ENCODE results near the gene CEP131.

CEP131 gene

DNA sequence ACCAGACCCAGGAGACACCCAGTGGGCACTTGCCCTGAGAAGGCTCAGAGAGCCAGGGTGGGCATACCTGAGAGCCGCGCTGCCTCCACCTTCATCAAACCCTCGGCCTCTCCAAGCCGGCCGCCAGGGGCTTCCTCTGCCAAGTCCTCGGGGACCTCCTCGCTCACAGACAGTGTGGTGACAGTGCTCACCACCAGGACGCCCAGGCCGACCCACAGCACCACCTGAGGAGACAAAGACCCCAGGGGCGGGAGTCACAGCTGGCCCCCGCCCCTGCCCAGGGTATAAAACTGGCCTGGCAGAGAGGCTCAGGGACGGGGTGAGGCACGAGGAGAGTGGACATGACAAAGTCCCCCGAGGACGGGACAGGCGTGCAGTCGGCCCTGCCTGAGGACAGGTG, 37.4 kb upstream of the CEP131 start:
- WGBS, 2 experiments (ENCODE audit: insufficient coverage in 2 of 2): 93 to 97% methylated on average over 14 to 17 of the region's 17 CpGs
- Histone ChIP-seq H3K27ac (ENCODE audit: low read depth, low read length, severe bottlenecking) (no peak overlapping the region), H3K4me3 (ENCODE audit: extremely low read depth, insufficient read depth, low read length, poor library complexity, severe bottlenecking) (no peak overlapping the region), H3K36me3 (ENCODE audit: control insufficient read depth, insufficient read depth, low read length) (peaks cover 38% of the 10 kb centered on the region), H3K9me3 (ENCODE audit: control insufficient read depth, low read length) (no peaks in the 10 kb centered on the region), H3K4me1 (ENCODE audit: control insufficient read depth, insufficient read depth, low read length, poor library complexity, severe bottlenecking) (peaks cover 6% of the 10 kb centered on the region)

GRCh38 chr17:81259058-81259605, 36.4 kb upstream of the CEP131 start:
- Histone ChIP-seq H3K36me3 (ENCODE audit: control insufficient read depth, insufficient read depth, low read length) (peaks cover 33% of the 10 kb centered on the region), H3K4me1 (ENCODE audit: control insufficient read depth, insufficient read depth, low read length, poor library complexity, severe bottlenecking) (peaks cover 6% of the 10 kb centered on the region), H3K27ac (ENCODE audit: low read depth, low read length, severe bottlenecking) (no peak overlapping the region), H3K4me3 (ENCODE audit: extremely low read depth, insufficient read depth, low read length, poor library complexity, severe bottlenecking) (no peak overlapping the region), H3K9me3 (ENCODE audit: control insufficient read depth, low read length) (no peaks in the 10 kb centered on the region)
- WGBS, 2 experiments (ENCODE audit: insufficient coverage in 2 of 2): 92 to 95% methylated on average over 21 to 23 of the region's 23 CpGs

GRCh38 chr17:81258292-81258691, 35.5 kb upstream of the CEP131 start:
- H3K27ac ChIP-seq (ENCODE audit: low read depth, low read length, severe bottlenecking): no peak overlapping the region
- peaks cover 6% of the 10 kb centered on the region for H3K4me1 ChIP-seq (ENCODE audit: control insufficient read depth, insufficient read depth, low read length, poor library complexity, severe bottlenecking)
- H3K9me3 ChIP-seq (ENCODE audit: control insufficient read depth, low read length): no peaks in the 10 kb centered on the region
- no peak overlapping the region for H3K4me3 ChIP-seq (ENCODE audit: extremely low read depth, insufficient read depth, low read length, poor library complexity, severe bottlenecking)
- peaks cover 27% of the 10 kb centered on the region for H3K36me3 ChIP-seq (ENCODE audit: control insufficient read depth, insufficient read depth, low read length)
- WGBS, 2 experiments (ENCODE audit: insufficient coverage in 2 of 2): 85 to 91% methylated on average over 18 of the region's 20 CpGs

- WGBS, 2 experiments (ENCODE audit: insufficient coverage in 2 of 2): 96 to 97% methylated on average over 16 to 17 of the region's 19 CpGs
- H3K27ac ChIP-seq (ENCODE audit: low read depth, low read length, severe bottlenecking): no peak overlapping the region
Measured at GRCh38 chr17:81257533-81257932, 34.8 kb upstream of the CEP131 start.

GRCh38 chr17:81256616-81257015, 33.9 kb upstream of the CEP131 start:
- H3K27ac ChIP-seq (ENCODE audit: low read depth, low read length, severe bottlenecking): no peak overlapping the region
- H3K9me3 ChIP-seq (ENCODE audit: control insufficient read depth, low read length): no peaks in the 10 kb centered on the region
- H3K36me3 ChIP-seq (ENCODE audit: control insufficient read depth, insufficient read depth, low read length): peaks cover 22% of the 10 kb centered on the region
- no peak overlapping the region for H3K4me3 ChIP-seq (ENCODE audit: extremely low read depth, insufficient read depth, low read length, poor library complexity, severe bottlenecking)
- H3K4me1 ChIP-seq (ENCODE audit: control insufficient read depth, insufficient read depth, low read length, poor library complexity, severe bottlenecking): peaks cover 6% of the 10 kb centered on the region
- WGBS, 2 experiments (ENCODE audit: insufficient coverage in 2 of 2): 91 to 95% methylated on average over 12 of the region's 12 CpGs

More at GRCh38 chr17:81257533-81257932, 34.8 kb upstream of the CEP131 start:
- H3K36me3 ChIP-seq (ENCODE audit: control insufficient read depth, insufficient read depth, low read length): peaks cover 26% of the 10 kb centered on the region
- no peak overlapping the region for H3K4me3 ChIP-seq (ENCODE audit: extremely low read depth, insufficient read depth, low read length, poor library complexity, severe bottlenecking)
- no peaks in the 10 kb centered on the region for H3K9me3 ChIP-seq (ENCODE audit: control insufficient read depth, low read length)
- peaks cover 6% of the 10 kb centered on the region for H3K4me1 ChIP-seq (ENCODE audit: control insufficient read depth, insufficient read depth, low read length, poor library complexity, severe bottlenecking)

DNA sequence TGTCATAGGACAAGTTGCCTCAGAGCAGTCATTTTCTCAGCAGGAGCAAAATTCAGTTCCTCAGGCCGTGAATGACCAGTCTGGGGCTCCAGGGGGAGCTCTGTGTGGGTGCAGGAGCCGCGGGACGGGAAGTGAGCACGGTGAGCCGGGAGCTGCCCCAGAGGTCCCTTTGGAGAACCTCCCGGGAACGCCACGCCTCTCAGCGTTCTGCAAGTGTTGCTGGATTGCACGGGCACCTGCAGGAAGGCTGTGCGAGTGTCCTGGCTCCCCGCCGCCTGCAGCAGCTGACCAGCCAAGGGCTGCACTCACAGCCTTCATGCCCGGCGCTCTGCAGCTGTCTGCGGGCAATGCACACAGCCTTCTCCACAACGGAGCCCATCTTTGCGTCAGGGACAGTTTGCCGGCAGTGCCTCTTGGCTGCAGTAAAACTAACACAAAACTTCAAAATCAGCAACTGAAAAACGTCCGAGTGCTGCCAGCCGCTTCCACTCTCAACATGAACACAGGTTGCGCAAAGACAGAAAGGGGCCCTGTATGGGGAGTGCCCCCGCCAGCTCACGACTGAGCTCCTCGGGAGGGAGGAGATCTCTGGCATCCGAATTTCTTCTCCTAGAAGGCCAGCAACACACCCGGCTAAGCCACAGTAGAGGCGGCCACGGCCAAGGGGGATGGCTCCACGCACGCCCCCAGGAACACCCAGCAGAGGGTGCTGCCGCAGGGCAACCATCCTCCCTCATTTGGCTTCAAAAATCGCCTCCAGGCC, 32.4 kb upstream of the CEP131 start:
- no peak overlapping the region for H3K4me3 ChIP-seq (ENCODE audit: extremely low read depth, insufficient read depth, low read length, poor library complexity, severe bottlenecking)
- peaks cover 27% of the 10 kb centered on the region for H3K36me3 ChIP-seq (ENCODE audit: control insufficient read depth, insufficient read depth, low read length)
- 58 to 65% methylated on average over 30 to 34 of the region's 35 CpGs for WGBS, 2 experiments (ENCODE audit: insufficient coverage in 2 of 2)
- peaks cover 6% of the 10 kb centered on the region for H3K4me1 ChIP-seq (ENCODE audit: control insufficient read depth, insufficient read depth, low read length, poor library complexity, severe bottlenecking)
- no peaks in the 10 kb centered on the region for H3K9me3 ChIP-seq (ENCODE audit: control insufficient read depth, low read length)
- H3K27ac ChIP-seq (ENCODE audit: low read depth, low read length, severe bottlenecking): no peak overlapping the region

- Histone ChIP-seq H3K4me1 (ENCODE audit: control insufficient read depth, insufficient read depth, low read length, poor library complexity, severe bottlenecking) (peaks cover 6% of the 10 kb centered on the region), H3K27ac (ENCODE audit: low read depth, low read length, severe bottlenecking) (no peak overlapping the region), H3K4me3 (ENCODE audit: extremely low read depth, insufficient read depth, low read length, poor library complexity, severe bottlenecking) (no peak overlapping the region), H3K9me3 (ENCODE audit: control insufficient read depth, low read length) (no peaks in the 10 kb centered on the region), H3K36me3 (ENCODE audit: control insufficient read depth, insufficient read depth, low read length) (peaks cover 28% of the 10 kb centered on the region)
- 60 to 63% methylated on average over 13 to 14 of the region's 19 CpGs for WGBS, 2 experiments (ENCODE audit: insufficient coverage in 2 of 2)
Measured at GRCh38 chr17:81253358-81254131, 30.8 kb upstream of the CEP131 start.

DNA sequence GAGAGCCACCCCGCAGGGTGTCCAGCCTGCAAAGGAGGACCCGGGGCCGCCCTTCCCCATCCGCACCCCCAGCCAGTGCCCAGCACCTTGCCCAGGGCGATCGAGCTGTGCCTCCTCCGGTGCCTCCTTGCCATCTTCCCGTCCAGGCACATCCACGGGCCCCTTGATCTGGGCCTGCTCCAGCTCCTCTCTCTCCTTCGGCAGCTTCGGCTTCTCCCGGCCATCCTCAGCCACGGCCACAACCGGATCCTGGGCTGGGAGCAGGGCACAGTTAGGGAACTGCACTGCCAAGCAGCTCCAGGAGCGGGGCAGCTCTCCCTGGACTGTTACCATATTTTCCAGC, 30.2 kb upstream of the CEP131 start:
- Histone ChIP-seq H3K9me3 (ENCODE audit: control insufficient read depth, low read length) (no peaks in the 10 kb centered on the region), H3K4me3 (ENCODE audit: extremely low read depth, insufficient read depth, low read length, poor library complexity, severe bottlenecking) (no peak overlapping the region), H3K36me3 (ENCODE audit: control insufficient read depth, insufficient read depth, low read length) (peaks cover 28% of the 10 kb centered on the region), H3K27ac (ENCODE audit: low read depth, low read length, severe bottlenecking) (no peak overlapping the region), H3K4me1 (ENCODE audit: control insufficient read depth, insufficient read depth, low read length, poor library complexity, severe bottlenecking) (peaks cover 6% of the 10 kb centered on the region)
- 78 to 83% methylated on average over 15 of the region's 15 CpGs for WGBS, 2 experiments (ENCODE audit: insufficient coverage in 2 of 2)

DNA sequence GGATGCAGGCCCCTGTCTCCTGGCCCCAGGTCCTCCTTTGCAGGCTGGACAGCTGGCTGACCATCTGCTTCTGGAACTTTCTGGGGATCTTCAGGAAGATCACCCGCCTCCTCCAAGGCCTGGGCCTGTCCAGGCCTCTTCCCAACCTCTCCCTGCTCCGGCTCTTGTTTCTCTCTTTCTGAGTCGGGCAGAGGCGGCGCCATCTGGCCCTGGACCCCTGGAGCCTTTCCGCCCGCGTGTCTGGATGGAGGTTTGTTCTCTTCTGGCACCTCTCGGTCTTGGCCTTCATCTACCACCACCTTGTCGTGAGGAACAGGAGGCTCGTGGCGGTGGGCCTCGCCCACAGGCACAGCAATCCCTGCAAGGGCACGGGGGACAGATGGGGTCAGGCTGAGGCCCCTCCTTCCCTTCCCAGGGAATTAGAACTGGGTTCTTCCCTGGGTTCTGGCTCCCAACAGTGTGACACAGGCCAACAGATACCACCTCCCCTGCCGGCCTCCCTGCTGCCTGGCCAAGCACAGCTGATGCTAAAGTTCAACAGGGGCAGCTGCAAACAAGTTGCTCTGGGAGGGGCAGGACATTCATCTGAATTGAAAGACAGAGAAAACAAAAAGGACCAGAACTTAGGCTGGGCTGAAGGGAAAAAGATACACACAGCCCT, 29.7 kb upstream of the CEP131 start:
- Histone ChIP-seq H3K27ac (ENCODE audit: low read depth, low read length, severe bottlenecking) (no peak overlapping the region), H3K36me3 (ENCODE audit: control insufficient read depth, insufficient read depth, low read length) (peaks cover 27% of the 10 kb centered on the region), H3K9me3 (ENCODE audit: control insufficient read depth, low read length) (no peaks in the 10 kb centered on the region), H3K4me1 (ENCODE audit: control insufficient read depth, insufficient read depth, low read length, poor library complexity, severe bottlenecking) (peaks cover 8% of the 10 kb centered on the region), H3K4me3 (ENCODE audit: extremely low read depth, insufficient read depth, low read length, poor library complexity, severe bottlenecking) (no peak overlapping the region)
- 84 to 92% methylated on average over 11 to 13 of the region's 15 CpGs for WGBS, 2 experiments (ENCODE audit: insufficient coverage in 2 of 2)

GRCh38 chr17:81251709-81252301, 29.0 kb upstream of the CEP131 start:
- Histone ChIP-seq H3K36me3 (ENCODE audit: control insufficient read depth, insufficient read depth, low read length) (peaks cover 22% of the 10 kb centered on the region), H3K4me3 (ENCODE audit: extremely low read depth, insufficient read depth, low read length, poor library complexity, severe bottlenecking) (no peak overlapping the region), H3K27ac (ENCODE audit: low read depth, low read length, severe bottlenecking) (no peak overlapping the region), H3K4me1 (ENCODE audit: control insufficient read depth, insufficient read depth, low read length, poor library complexity, severe bottlenecking) (peaks cover 12% of the 10 kb centered on the region), H3K9me3 (ENCODE audit: control insufficient read depth, low read length) (no peaks in the 10 kb centered on the region)
- 74 to 76% methylated on average over 27 to 29 of the region's 29 CpGs for WGBS, 2 experiments (ENCODE audit: insufficient coverage in 2 of 2)
